ENCODE measurements around the gene TMEM30A.

DNA sequence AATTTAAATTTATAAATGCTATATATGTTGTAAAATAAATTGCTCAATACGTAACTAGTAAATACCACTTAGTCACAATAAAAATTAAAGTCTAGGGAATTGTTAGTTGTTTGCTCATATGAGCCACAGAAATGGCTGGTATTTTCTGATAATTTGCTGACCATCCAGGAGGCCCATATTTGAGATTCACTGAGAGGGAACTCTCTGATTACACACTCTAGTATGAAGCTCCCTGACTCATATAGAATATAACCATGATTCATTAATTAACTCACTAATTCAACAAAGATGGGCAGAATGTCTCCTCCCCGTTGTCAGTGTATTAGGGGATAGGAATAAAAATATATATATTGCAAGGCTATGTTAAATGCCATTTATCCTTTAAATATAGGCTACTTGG lies 46.6 kb upstream of the TMEM30A start:
- TF ChIP-seq, protein P1, sequence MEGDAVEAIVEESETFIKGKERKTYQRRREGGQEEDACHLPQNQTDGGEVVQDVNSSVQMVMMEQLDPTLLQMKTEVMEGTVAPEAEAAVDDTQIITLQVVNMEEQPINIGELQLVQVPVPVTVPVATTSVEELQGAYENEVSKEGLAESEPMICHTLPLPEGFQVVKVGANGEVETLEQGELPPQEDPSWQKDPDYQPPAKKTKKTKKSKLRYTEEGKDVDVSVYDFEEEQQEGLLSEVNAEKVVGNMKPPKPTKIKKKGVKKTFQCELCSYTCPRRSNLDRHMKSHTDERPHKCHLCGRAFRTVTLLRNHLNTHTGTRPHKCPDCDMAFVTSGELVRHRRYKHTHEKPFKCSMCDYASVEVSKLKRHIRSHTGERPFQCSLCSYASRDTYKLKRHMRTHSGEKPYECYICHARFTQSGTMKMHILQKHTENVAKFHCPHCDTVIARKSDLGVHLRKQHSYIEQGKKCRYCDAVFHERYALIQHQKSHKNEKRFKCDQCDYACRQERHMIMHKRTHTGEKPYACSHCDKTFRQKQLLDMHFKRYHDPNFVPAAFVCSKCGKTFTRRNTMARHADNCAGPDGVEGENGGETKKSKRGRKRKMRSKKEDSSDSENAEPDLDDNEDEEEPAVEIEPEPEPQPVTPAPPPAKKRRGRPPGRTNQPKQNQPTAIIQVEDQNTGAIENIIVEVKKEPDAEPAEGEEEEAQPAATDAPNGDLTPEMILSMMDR (IDR thresholded peaks at IDR 0.05) = no peak
- no peak for TF ChIP-seq POLR2A (IDR thresholded peaks at IDR 0.05)

Data from testis (tissue), 2 donors.